ENCODE measurements around the gene POU3F2.

The POU3F2 gene

DNA sequence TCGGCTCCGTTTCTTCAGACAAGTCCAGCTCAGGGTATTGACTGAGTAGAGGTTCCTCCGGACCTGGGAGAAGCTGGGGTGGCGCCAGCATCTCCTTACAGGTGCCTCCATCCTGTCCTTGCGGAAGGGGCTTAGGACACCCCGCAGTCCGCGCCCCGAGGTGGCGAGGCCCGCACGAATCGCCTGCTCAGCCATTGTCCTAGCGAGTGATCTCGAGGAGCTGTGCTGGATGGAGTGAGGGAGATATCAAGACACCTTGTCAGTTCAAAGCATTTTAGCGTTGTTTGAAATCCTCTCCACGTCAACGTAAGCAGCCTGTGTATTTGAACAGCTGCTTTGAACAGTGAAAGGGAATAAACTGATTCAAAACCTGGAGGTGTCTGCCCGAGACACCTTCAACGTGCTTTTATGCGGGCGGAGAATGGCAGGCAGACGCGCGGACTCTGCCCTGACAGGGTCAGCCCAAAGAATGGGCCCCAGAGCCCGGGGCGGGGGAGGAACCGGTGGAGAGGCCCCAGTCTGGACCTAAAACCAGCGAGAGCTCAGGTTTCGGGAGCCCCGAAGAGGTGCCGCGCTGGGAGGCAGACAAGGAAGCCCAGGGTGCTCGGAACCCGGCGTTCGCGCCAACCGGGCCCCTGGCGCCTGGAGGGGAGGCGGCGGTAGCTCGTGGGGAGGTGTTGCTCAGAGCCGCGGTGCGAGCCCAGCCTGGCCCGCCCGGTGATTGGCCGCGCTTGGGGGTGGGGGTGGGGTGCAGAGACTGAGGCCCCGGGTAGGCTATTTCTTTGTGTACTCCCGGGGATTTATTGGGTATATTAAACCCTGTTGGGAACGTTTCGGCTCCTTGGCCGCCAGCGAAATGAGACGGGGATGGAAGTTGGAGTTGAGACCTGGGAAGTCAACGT is 3.1 kb upstream of the POU3F2 start:
- DNase-seq, result no peak

DNA sequence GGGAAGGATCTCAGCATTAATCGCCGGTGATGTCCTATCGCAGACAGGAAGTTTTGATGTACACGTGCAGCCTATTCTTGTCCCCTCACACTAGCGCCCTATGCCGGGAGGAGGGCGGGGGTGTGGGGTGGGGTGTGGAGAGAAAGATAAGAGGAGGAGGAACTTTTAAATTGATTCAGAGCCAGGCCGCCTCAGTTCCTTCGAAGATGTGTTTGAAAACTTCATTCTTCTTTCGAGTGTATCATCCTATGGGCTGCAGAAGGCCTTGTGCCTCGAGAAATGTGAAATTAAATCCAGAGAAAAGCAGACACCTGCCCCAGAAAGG is 2.5 kb upstream of the POU3F2 start:
- no peak for DNase-seq

DNA sequence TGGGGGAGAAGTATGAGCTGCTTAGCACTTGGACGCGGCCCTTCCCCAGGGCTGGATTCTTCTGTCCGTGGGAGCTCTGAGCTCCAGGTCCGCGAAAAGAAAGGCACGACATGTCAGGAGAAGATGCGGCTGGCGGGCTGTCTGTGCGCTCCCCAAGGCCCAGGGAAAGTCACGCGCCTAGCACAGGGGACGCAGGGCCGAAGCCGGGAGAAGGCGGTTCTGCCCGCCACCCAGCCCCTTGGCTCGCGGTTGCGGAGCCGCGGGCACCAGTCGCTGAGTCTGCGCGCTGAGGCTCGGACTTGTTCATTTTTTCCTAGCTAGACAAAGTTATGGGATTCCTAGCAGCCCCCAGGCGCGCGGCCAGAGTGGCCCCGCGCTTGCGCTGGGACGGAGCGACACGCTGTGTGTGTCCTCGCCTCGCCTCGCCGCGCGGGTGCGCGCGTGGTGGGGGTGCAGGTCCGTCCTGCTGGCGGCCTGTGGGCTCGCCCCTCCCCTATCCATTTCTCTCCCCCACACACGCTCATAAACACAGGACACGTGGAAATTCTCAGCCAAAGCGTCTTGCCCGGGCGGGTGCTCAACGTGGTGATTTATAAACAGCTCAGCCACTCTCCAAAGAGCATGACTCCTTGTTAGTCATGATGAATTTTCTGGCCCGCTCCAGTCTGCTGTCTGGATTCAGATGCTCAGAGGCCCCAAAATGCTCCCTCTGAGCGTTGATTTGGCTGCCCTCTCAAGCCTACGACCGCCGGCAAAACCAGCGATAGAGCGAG is 1.9 kb upstream of the POU3F2 start:
- peak; percentile 57 for DNase-seq

DNA sequence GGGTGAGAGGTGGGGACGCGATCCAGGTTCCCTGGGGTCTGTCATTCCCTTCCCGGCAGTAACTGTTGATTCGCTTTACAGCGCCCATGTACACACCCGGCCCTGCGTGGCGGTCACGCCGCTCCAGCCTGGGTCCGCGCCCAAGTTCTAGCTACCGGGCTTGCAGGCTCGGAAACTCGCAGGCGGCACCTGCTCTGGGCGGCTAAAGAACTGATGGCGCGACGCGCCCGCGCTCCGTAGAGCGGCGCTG is 1.4 kb upstream of the POU3F2 start:
- DNase-seq, result no peak

DNA sequence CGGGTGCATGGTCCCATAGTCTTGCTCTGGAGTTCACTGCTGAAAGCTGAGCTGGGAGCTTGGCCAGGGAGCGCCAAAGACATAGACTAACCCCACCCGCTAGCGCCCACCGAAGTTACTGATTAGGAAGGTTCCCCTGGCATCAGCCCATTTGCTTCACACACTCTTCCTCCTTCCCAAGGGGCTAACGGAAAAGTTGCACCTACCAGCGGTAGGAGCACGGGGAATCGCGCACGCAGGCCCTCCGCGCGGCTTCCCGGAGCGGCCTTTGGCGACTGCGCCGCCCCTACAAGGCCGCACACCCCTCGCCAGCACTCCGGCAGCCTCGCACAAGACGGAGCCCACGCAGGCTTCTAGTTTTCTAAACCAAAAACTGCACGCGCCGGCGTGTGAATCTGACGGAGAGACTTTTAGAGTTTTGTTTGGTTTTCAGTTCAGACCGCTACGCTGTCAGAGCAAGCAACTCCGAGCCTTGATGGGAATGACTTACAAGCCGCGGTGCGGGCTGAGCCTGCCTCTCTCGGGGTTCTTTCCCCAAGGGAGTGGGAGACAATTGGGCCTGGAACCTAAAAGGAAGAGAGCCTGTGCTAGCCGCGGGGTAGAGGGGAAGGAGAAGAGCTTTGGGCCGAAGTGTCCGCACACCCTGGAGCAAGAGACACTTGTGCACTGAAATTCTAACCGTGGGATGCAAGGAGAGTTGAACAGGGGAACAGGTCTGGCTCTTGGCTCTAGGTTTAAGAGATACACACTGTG is 891 bp upstream of the POU3F2 start:
- DNase-seq, result no peak

DNA sequence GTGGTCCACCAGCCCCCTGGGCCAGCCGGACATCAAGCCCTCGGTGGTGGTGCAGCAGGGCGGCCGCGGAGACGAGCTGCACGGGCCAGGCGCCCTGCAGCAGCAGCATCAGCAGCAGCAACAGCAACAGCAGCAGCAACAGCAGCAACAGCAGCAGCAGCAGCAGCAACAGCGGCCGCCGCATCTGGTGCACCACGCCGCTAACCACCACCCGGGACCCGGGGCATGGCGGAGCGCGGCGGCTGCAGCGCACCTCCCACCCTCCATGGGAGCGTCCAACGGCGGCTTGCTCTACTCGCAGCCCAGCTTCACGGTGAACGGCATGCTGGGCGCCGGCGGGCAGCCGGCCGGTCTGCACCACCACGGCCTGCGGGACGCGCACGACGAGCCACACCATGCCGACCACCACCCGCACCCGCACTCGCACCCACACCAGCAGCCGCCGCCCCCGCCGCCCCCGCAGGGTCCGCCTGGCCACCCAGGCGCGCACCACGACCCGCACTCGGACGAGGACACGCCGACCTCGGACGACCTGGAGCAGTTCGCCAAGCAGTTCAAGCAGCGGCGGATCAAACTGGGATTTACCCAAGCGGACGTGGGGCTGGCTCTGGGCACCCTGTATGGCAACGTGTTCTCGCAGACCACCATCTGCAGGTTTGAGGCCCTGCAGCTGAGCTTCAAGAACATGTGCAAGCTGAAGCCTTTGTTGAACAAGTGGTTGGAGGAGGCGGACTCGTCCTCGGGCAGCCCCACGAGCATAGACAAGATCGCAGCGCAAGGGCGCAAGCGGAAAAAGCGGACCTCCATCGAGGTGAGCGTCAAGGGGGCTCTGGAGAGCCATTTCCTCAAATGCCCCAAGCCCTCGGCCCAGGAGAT is 1.0 kb downstream of the POU3F2 start:
- DNase-seq, result peak; percentile 19

DNA sequence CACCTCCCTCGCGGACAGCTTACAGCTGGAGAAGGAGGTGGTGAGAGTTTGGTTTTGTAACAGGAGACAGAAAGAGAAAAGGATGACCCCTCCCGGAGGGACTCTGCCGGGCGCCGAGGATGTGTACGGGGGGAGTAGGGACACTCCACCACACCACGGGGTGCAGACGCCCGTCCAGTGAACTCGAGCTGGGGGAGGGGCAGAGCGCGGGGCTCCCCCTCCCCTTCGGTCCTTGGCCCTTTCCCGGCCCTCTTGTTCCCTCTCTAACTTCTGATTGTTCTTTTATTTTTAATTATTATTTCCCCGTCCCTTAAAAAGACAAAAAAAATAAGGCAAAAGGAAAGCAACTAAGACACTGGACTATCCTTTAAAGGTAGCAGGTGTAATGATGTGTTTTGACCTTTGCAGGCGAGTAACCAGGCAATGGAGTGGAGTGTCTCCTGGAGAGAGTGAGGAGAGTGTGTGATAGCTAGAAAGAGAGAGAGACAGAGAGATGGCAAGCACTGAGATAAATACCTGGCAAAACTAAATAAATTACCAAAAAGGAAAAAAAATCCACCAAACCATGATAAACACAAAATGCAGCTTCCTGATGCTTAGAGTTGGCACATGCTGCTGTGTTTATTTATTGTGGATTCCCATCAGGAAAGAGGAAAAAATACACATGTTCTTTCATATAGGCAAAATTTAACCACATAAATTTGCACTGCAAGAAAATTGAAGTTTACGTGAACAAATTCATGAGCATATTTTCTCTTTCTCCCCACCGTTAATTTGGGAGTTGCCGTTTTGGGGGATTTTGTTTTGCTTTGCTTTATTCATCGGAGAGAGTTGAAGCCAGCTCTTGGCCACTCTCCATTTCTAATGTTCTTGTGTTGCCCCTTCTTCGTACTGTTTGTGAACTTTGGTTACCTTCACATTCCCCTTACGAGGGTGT is 1.9 kb downstream of the POU3F2 start:
- no peak for DNase-seq

DNA sequence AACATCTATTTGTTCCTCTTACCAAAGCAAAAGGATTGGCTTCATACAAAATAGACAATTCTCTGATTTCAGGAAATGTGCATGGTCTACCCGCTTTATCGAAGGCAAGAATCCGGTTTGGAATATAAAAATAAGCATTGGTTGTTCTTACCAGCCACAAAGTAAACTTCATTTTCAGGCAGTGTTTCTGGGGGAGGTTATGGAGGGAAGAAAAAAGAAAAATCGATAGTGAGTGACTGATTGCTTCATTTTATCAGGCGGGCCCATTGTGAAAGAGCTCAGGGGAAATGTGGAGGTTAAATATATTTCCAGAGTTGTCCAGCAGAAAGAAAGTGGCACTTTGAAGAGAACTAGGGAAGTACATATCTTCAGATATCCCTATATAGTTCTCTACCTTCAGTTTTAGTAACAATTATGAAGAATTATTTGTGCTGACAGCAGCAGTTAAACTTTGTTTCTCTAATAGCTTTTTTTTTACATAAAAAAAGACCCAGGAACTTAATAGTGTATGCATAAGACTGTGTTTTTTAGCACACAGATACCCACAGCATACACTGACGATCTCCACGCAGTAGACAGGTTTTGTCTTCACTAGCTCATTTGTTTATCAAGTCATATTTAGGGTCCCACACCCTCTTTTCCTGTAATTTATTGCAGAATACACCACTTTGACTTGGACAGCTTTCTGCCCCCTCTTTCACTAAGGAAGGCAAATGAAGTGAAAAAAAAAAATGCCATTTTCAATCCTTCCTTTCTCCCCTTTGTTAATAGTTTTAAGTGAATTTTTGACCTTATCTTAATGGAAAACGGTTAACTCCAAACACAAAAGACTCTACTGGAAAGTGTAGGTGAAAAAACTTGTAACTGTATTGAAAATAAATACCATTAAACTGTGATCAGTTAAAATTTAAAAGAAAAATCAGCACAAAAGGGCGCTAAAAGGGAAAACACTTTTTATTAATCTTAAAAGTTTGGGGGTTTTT is 2.9 kb downstream of the POU3F2 start:
- DNase-seq, result no peak

DNA sequence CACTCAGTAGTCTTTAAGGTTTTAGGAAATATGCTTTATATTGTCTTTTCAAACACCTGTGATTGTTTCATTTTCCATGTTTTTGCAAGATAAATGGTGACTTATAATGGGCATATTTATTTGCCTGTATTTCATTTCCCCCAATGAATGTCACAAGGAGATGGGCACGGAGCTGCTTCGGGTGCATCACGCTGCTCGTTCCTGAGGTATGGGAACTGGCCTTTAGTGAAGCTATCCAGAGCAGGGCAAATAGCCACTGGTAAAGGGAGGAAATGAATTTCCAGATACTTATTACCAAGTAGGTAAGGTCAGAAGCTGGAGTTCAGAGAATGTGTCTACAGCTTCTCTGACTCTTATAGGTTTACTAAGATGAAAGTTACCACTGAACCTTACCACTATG is 3.7 kb downstream of the POU3F2 start:
- no peak for DNase-seq

DNA sequence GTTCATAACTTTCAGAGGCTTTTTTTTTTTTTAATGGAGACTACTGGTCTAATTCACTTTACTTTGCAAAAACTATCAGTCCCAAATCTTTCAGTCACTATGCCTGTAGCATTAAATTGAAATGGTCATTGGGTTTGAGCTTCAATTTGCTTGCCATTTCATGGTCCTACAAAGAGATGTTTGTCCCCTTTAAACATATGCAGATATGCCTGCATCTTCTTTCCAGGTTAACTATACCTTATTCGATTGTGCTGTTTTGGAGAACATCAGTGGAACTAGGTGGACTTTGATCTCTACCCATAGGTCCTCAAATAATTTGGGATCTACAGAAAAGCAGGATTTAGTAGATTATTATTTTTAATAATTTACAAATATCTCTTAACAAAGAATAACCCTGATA is 4.6 kb downstream of the POU3F2 start:
- no peak for DNase-seq

DNA sequence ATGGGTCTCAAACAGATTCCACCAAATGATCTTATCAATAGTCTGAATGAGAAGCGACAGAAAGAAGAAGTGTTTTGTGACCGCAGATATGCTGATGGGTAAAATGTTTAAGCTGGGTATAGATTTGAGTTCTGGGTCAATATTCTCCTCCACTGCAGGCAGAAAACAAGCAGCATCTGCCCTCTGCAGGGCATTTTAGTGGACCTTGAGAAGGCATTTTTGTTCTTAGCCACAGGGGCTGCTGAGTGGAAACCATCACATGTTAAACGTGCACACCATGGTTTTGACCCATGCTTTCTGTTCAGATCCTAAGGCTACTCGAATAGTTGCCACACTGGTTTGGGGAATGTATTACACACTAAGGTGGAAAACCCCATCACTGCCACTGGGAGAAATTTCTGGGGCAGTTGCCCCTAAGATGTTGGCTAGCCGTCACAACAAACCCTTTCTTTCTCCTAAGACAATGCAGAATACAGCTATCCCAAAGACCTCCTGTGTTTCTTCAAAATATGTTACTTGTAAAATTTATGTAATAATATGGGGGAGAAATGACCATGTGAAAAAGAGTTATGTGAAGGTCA is 5.5 kb downstream of the POU3F2 start:
- DNase-seq, result no peak

DNA sequence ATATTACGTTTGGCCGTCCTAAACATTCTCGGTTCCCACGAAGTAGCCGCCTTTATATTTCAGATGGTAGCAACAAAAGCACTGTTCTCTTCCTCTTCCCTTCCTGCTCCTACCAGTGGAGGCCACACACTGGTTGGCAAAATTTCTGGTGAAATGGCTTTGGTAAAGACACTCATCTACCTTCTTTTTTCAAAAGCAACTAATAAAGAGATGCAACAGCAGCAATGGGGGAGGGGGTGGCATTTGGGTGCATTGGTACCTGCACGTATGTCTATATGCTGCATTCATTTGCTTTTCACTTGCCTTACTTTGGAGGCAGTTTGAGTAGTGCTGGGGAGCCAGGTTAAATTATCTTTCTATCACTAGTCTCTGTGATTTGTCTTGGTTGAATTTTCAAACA is 6.0 kb downstream of the POU3F2 start:
- DNase-seq, result no peak

DNA sequence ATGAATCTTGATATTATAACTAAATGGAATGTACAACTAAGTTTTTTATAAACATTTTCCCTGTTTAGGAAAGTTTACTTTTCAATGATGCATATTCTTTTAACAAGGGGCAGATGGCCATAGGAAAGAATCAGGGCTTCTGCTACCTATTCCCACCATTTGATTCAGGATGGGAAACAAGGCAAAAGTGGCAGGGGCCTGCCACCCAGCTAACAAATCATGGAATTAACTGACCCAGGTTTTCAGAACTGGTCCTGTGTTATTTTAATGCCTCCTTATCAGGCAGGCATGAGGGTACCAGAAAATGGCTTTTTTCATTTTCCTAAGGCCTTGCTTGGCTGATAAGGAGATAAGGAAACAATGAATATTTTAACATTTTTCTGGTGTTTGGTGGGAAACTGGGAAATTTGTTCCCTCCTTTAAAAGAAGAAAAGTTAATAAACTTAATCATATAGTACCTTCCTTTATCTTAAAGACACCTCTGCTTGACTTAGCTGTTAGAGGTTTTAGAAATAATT is 6.7 kb downstream of the POU3F2 start:
- no peak for DNase-seq

DNA sequence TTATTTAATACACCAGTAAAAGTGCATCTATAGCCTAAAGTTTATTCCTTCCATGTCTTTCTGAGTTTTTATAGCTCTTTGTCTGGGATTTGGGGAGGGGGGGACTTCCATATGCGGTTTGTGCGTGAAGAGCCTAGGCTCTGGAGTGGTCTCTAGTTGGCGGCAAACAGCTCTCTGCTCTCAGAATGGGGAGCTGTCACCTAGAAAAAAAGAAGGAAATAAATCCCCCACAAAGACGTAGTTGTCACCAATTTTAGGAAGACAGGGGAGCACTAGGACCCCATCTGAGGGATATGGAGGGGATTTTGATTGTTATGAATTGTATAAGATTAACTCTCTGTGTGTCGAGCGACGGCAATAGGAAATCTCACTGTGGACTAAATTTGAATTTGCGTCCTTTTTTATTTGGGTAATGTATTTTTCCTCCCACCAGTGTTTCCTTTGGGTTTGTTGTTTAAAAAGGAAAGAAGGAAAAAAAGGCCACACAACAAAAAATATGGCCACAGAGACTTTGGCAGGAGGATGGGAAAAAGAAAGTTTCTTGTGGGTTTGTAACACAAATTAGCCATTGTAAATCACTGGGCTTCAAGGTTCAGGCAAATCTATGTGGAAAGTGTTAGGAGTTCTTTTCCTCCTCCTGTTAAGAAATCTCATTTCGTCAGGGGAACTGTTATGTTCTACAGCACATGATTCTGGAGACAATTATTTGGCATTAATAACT is 7.4 kb downstream of the POU3F2 start:
- no peak for DNase-seq

DNA sequence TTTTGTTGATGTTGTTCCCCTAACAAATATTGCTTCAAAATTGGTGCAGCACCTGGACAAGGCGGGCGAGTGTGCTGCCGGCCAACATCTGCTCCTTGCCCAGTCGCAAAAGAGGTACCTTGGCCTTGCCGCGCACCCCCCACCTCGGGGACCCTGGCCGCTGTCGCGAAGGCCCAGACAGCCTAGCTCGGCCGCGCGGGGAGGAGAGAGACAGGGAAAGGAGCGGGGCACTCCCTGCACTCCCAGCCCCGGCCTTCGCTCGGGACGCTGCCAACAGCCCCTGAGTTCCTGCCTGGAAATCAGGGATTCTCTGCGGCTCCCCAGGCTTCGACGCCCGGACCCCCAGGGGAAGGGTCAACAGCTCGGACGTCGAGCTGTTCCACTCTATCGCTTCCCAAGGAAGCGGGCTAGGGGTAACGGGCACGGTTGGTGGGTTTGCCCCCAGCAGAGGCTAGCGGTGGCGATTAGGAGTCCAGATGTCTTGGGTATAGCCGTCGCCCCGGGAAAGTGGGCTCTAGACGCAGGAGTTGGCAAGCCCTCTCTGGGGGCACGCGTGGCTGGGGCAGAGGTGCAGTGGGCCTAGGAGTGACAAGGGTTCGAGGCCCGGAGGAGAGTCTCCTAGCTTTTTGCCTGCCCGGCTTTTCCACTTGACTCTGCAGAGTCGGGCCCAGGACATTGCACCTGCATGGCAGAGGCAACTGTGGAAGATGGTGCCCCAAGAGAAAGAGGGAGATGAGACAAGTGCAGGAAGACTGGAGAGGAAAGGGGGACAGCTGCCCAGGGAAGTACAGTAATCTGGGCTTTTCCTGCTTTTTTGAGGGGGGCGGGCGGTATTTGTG is 8.2 kb downstream of the POU3F2 start:
- DNase-seq, result no peak

DNA sequence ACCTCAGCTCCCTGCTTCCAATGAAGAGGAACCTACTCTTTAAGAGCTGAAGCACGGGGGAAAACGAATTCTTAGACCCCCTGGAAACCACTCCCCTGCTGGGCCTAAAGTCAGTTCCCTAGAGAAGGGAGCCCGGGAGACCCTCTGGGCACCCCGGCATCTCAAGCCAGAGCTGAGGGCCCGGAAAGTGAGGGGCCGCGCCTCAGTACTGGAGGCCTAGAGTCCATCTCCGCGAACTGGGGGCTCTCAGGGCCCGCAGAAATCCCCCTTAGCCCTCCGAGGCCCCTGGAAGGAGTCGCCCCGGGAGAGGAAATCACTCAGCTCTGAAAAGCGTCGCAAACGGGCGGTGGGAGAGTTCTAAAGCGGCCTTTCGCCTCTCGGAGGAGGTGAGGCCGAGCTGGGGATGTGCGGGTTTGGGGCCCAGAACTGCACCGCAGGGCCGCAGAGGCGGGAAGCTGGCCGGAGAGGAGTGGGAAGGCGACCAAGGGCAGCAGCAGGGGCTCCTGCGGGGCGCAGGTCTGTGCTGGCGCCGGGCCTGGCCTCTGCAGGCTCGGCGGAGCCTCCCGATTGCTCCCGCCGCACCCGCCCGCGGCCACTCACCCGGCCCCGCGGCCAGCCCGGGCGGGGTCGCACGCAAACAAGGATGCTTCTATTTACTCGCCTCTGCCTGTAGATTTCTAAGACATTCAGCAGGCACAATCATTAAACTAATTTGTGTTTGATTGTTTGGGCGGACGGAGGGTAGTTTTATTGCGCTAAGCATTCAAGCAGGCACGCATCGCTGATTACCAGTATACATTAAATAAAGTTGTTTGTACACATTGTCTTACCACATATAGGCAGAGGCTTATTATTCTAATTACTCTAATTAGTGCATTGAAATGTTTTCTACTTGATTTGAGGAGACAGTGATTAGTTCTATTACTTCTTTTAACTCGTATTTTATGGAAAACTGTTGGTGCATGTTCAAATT is 9.2 kb downstream of the POU3F2 start:
- no peak for DNase-seq
